IMR-90 (cell line): Measurements from ENCODE around the gene GLG1. TPM values are rescaled to one million over a fixed set of nuclear protein-coding genes. Genes with fewer than 3 reads are reported as not detected.

Experiments
- ATAC-seq: fragments of 200-7000 bp; cut with Tn5 transposase; 2 replicates; pipeline ENCODE4 v1.9.1; 2020; ENCODE audit warnings: low read depth, mild to moderate bottlenecking, moderate library complexity
- BruUV-seq: library from RNA; stranded (reverse); fragments of 400-500 nt; replicated peaks from 2 replicates; lab custom pipeline; 2021; lab: Mats Ljungman, UMichigan
- CTCF ChIA-PET: fragments of 300-600 bp; formaldehyde crosslinking; extraction: SDS; loops from one replicate; lab custom pipeline; 2021; ENCODE audit warnings: antibody characterized with exemption; lab: Yijun Ruan, JAX
- POLR2A ChIA-PET: fragments of 300-600 bp; sonication (Branson Sonifier 250); formaldehyde crosslinking; loops from one replicate; lab custom pipeline; 2022; ENCODE audit warnings: antibody characterized with exemption; ENCODE audit not compliant: unreplicated experiment; lab: Charles Lee
- DNase-seq: peaks from one replicate; pipeline ENCODE4 v3.0.0; 2013
- H2AFZ ChIP-seq: replicated peaks from 2 replicates; pipeline ENCODE3; 2013; ENCODE audit warnings: low read length, mild to moderate bottlenecking; ENCODE audit not compliant: poor library complexity
- H2AK5ac ChIP-seq: 2 replicates; pipeline ENCODE4 v1.6.1; 2013; ENCODE audit warnings: low read depth, low read length, inconsistent platforms
- H2AK9ac ChIP-seq: replicated peaks from 2 replicates; pipeline ENCODE3; 2013; ENCODE audit warnings: mild to moderate bottlenecking, low read depth, low read length, moderate library complexity; ENCODE audit not compliant: poor library complexity
- H2BK120ac ChIP-seq: 2 replicates; pipeline ENCODE4 v1.6.1; 2013; ENCODE audit warnings: low read depth, low read length, inconsistent platforms
- H2BK15ac ChIP-seq: 3 replicates; pipeline ENCODE4 v1.6.1; 2013; ENCODE audit warnings: low read depth, low read length, inconsistent platforms
- H2BK20ac ChIP-seq: 2 replicates; pipeline ENCODE4 v1.6.1; 2013; ENCODE audit warnings: low read depth, mild to moderate bottlenecking, inconsistent platforms, low read length, moderate library complexity
- H2BK5ac ChIP-seq: 2 replicates; pipeline ENCODE4 v1.6.1; 2013; ENCODE audit warnings: mild to moderate bottlenecking, low read depth, low read length, inconsistent platforms; ENCODE audit not compliant: poor library complexity, severe bottlenecking
- H3K14ac ChIP-seq: replicated peaks from 2 replicates; pipeline ENCODE4 v1.6.1; 2013; ENCODE audit warnings: low read depth, low read length, inconsistent platforms
- H3K18ac ChIP-seq: 2 replicates; pipeline ENCODE4 v1.6.1; 2013; ENCODE audit warnings: low read depth, low read length, control low read depth
- H3K23ac ChIP-seq: 2 replicates; pipeline ENCODE4 v1.6.1; 2013; ENCODE audit warnings: low read depth, low read length, inconsistent platforms
- H3K27ac ChIP-seq: 2 replicates; pipeline ENCODE4 v1.5.1; 2013; ENCODE audit warnings: mild to moderate bottlenecking, control low read depth, low read length; ENCODE audit not compliant: insufficient read depth
- H3K27me3 ChIP-seq: 2 replicates; pipeline ENCODE4 v1.6.1; 2013; ENCODE audit warnings: low read length; ENCODE audit not compliant: control insufficient read depth, insufficient read depth
- H3K36me3 ChIP-seq: 2 replicates; pipeline ENCODE4 v1.6.1; 2013; ENCODE audit warnings: low read length, mixed read lengths; ENCODE audit not compliant: control insufficient read depth, insufficient read depth
- H3K4ac ChIP-seq: 2 replicates; pipeline ENCODE4 v1.6.1; 2013; ENCODE audit warnings: low read depth, low read length, inconsistent platforms
- H3K4me1 ChIP-seq: 2 replicates; pipeline ENCODE4 v1.6.1; 2013; ENCODE audit warnings: low read length, mixed read lengths; ENCODE audit not compliant: control insufficient read depth, insufficient read depth
- H3K4me2 ChIP-seq: 2 replicates; pipeline ENCODE4 v1.6.1; 2013; ENCODE audit warnings: low read depth, mild to moderate bottlenecking, control low read depth, low read length, moderate library complexity
- H3K4me3 ChIP-seq: 2 replicates; pipeline ENCODE4 v1.5.1; 2013; ENCODE audit warnings: low read depth, mild to moderate bottlenecking, control low read depth, low read length, moderate library complexity; ENCODE audit not compliant: insufficient read depth
- H3K56ac ChIP-seq: 2 replicates; pipeline ENCODE4 v1.6.1; 2013; ENCODE audit warnings: low read length, inconsistent platforms; ENCODE audit not compliant: insufficient read depth; ENCODE audit errors: extremely low read depth
- H3K79me1 ChIP-seq, 2 experiments: 2 replicates each; pipeline ENCODE4 v1.6.1; 2013; ENCODE audit warnings: low read length in 2 of 2, inconsistent platforms in 1 of 2, low read depth in 1 of 2
- H3K9ac ChIP-seq: 2 replicates; pipeline ENCODE4 v1.6.1; 2013; ENCODE audit warnings: low read depth, low read length, control low read depth
- H3K9me1 ChIP-seq: 2 replicates; pipeline ENCODE4 v1.6.1; 2013; ENCODE audit warnings: low read length, inconsistent platforms; ENCODE audit not compliant: insufficient read depth
- H3K9me3 ChIP-seq: 2 replicates; pipeline ENCODE4 v1.6.1; 2013; ENCODE audit warnings: low read length; ENCODE audit not compliant: control insufficient read depth, insufficient read depth
- H4K20me1 ChIP-seq: 2 replicates; pipeline ENCODE4 v1.6.1; 2013; ENCODE audit warnings: low read length, inconsistent platforms; ENCODE audit not compliant: insufficient read depth
- H4K5ac ChIP-seq: 2 replicates; pipeline ENCODE4 v1.6.1; 2013; ENCODE audit warnings: mild to moderate bottlenecking, low read depth, low read length, control low read depth
- H4K8ac ChIP-seq, 2 experiments: 2 replicates each; pipeline ENCODE4 v1.6.1; 2013; ENCODE audit warnings: low read depth in 2 of 2, low read length in 2 of 2, control low read depth in 1 of 2, inconsistent platforms in 1 of 2
- H4K91ac ChIP-seq: 2 replicates; pipeline ENCODE4 v1.6.1; 2013; ENCODE audit warnings: low read depth, low read length, inconsistent platforms; ENCODE audit not compliant: insufficient read depth
- BHLHE40 ChIP-seq: fragments of 150-350 bp; IDR thresholded peaks from 2 replicates; pipeline ENCODE4 v1.6.1; 2016; ENCODE audit warnings: mild to moderate bottlenecking, low read depth, low read length
- CHD1 ChIP-seq: IDR thresholded peaks from 2 replicates; pipeline ENCODE4 v1.6.1; 2012; ENCODE audit warnings: low read depth, low read length, improper control_type of control experiment
- CTCF ChIP-seq: conservative IDR thresholded peaks from 2 replicates; pipeline ENCODE4 v1.5.1; 2012; ENCODE audit warnings: mild to moderate bottlenecking, low read depth, low read length, improper control_type of control experiment
- ELK1 ChIP-seq: fragments of 150-350 bp; IDR thresholded peaks from 2 replicates; pipeline ENCODE4 v1.6.1; 2016; ENCODE audit warnings: low read depth, mild to moderate bottlenecking, low read length, moderate library complexity, borderline replicate concordance
- FOS ChIP-seq: fragments of 150-350 bp; IDR thresholded peaks from 2 replicates; pipeline ENCODE4 v1.6.1; 2016; ENCODE audit warnings: low read depth, low read length
- MAFK ChIP-seq: IDR thresholded peaks from 2 replicates; pipeline ENCODE4 v1.6.1; 2012; ENCODE audit warnings: low read depth, low read length, improper control_type of control experiment
- MAZ ChIP-seq: IDR thresholded peaks from 2 replicates; pipeline ENCODE4 v1.6.1; 2012; ENCODE audit warnings: low read depth, mild to moderate bottlenecking, low read length, improper control_type of control experiment, moderate library complexity, borderline replicate concordance
- MXI1 ChIP-seq: IDR thresholded peaks from 2 replicates; pipeline ENCODE4 v1.6.1; 2012; ENCODE audit warnings: low read depth, mild to moderate bottlenecking, low read length, moderate library complexity, borderline replicate concordance
- NFE2L2 ChIP-seq: fragments of 150-350 bp; IDR thresholded peaks from 2 replicates; pipeline ENCODE4 v1.6.1; 2016; ENCODE audit warnings: low read depth, mild to moderate bottlenecking, low read length
- POLR2A ChIP-seq: IDR thresholded peaks from 2 replicates; pipeline ENCODE4 v1.6.1; 2012; ENCODE audit warnings: mild to moderate bottlenecking, low read depth, low read length
- RAD21 ChIP-seq: IDR thresholded peaks from 2 replicates; pipeline ENCODE4 v1.6.1; 2012; ENCODE audit warnings: low read length, improper control_type of control experiment
- RCOR1 ChIP-seq: IDR thresholded peaks from 2 replicates; pipeline ENCODE4 v1.6.1; 2012; ENCODE audit warnings: mild to moderate bottlenecking, low read length, improper control_type of control experiment; ENCODE audit not compliant: insufficient replicate concordance
- RFX5 ChIP-seq: IDR thresholded peaks from 2 replicates; pipeline ENCODE4 v1.8.0; 2012; ENCODE audit warnings: low read depth, mild to moderate bottlenecking, low read length, moderate library complexity
- SMC3 ChIP-seq: fragments of 150-350 bp; IDR thresholded peaks from 2 replicates; pipeline ENCODE4 v1.6.1; 2016; ENCODE audit warnings: low read depth, mild to moderate bottlenecking, antibody characterized with exemption, low read length, moderate library complexity
- USF2 ChIP-seq: fragments of 150-350 bp; IDR thresholded peaks from 2 replicates; pipeline ENCODE4 v1.6.1; 2017; ENCODE audit warnings: mild to moderate bottlenecking, antibody characterized with exemption, low read length, low read depth
- WGBS, 2 experiments: methylation state at CpG; one replicate each; pipeline versions ENCODE4 v1.1.5 to v1.1.7; 2013; ENCODE audit warnings: missing lambda C conversion rate in 2 of 2; ENCODE audit not compliant: insufficient read length in 1 of 2; ENCODE audit errors: extremely low coverage in 2 of 2; 5-methylcytosine and 5-hydroxymethylcytosine counted together
- dilution Hi-C: fragments of 300-500 bp; cut with HindIII; formaldehyde crosslinking; loops from one replicate; pipeline ENCODE4 v1.14.3; 2018; ENCODE audit warnings: low sequenced_read_pairs; ENCODE audit not compliant: unreplicated experiment
- in situ Hi-C: fragments of 300-500 bp; cut with MboI; formaldehyde crosslinking; loops from 3 replicates; pipeline ENCODE4 v1.14.3; 2019; ENCODE audit warnings: low sequenced_read_pairs, inconsistent platforms, mixed read lengths
- intact Hi-C: fragments of 100-400 bp; cut with micrococcal nuclease; formaldehyde crosslinking; loops from 2 replicates; pipeline ENCODE4 v1.10.0; 2022
- polyA plus RNA-seq, 3 experiments: library from polyadenylated mRNA; depleted of rRNA; stranded (reverse); fragments of >200 nt; gene quantifications; 2 replicates each; pipeline ENCODE4 v1.2.3, GENCODE V29; 2012; ENCODE audit warnings: low replicate concordance in 1 of 3
- total RNA-seq: library from RNA; depleted of rRNA; stranded (reverse); fragments of >200 nt; gene quantifications from 2 replicates; pipeline ENCODE4 v1.2.3, GENCODE V29; 2012

The GLG1 gene
- total and polyA plus RNA-seq, 2 of the 4 experiments (the other 2 are of a cell fraction), result 91.0 to 107 TPM

GRCh38 chr16:74450967-74451760 lies 155.8 kb downstream of the GLG1 start:
- WGBS, 2 experiments, result 90% methylated on average over 2 of the region's 20 CpGs; no CpG with 5 or more reads in 1 of the 2 experiments
- Histone ChIP-seq H3K56ac (no peak overlapping the region), H3K4me2 (no peak overlapping the region), H3K18ac (no peak overlapping the region), H3K4ac (no peak overlapping the region), H4K5ac (no peak overlapping the region), H2AFZ (no peak overlapping the region), H3K4me1 (peaks cover 10% of the 10 kb centered on the region), H2BK120ac (no peak overlapping the region), H3K14ac (no peak overlapping the region), H2AK5ac (0 out of 2 replicates have a peak overlapping the region, but pooled peaks have one; percentile 27), H3K23ac (no peak overlapping the region), H3K27ac (no peak overlapping the region), H2BK20ac (no peak overlapping the region), H3K4me3 (no peak overlapping the region), H4K91ac (no peak overlapping the region), H4K8ac (no peak overlapping the region), H2BK5ac (no peak overlapping the region), H2AK9ac (peak overlapping the region; percentile 23), H3K9me3 (no peaks in the 10 kb centered on the region), H3K36me3 (peaks cover 37% of the 10 kb centered on the region), H2BK15ac (no peak overlapping the region), H3K9ac (no peak overlapping the region), H3K27me3 (no peaks in the 10 kb centered on the region), H4K20me1 (peaks cover 13% of the 10 kb centered on the region; the same call in 1 of the 2 replicates), H3K79me1 (peaks cover 7 to 48% of the 10 kb centered on the region in 2 experiments; a peak in 3 of 4 replicates), H3K9me1 (peaks cover 30% of the 10 kb centered on the region)
- DNase-seq (no peak), ATAC-seq (no peak)
- in situ Hi-C loops (no loop called here), intact Hi-C loops (no loop called here), dilution Hi-C loops (no loop called here)
- ChIA-PET POLR2A (no interaction called here), CTCF (no interaction called here)
- no TSS peak for BruUV-seq
- no peak for TF ChIP-seq RCOR1
- TF ChIP-seq RFX5, result no peak
- no peak for TF ChIP-seq BHLHE40
- no peak for TF ChIP-seq RAD21
- no peak for TF ChIP-seq MAZ
- TF ChIP-seq CHD1, result no peak
- TF ChIP-seq ELK1, result no peak
- no peak for TF ChIP-seq USF2
- TF ChIP-seq MAFK, result no peak
- TF ChIP-seq POLR2A, result no peak
- TF ChIP-seq MXI1, result no peak
- TF ChIP-seq SMC3, result no peak
- TF ChIP-seq CTCF, result no peak
- TF ChIP-seq FOS, result no peak
- TF ChIP-seq NFE2L2, result no peak
